Mesenteric fat pad (tissue), 1 donor: ENCODE data around the gene MOSPD2. TPM values are rescaled to one million over a fixed set of nuclear protein-coding genes. Genes with fewer than 3 reads are reported as not detected.

Source experiments
- DNase-seq: peaks from one replicate; pipeline ENCODE4 v3.0.0-alpha.2; 2020; ENCODE audit warnings: low spot score
- long read RNA-seq: library from polyadenylated mRNA; unstranded; transcript quantifications from one replicate; pipeline ENCODE4 v2.0.0, GENCODE V29; 2020
- total RNA-seq: library from RNA; stranded (reverse); fragmentation: NEBNext Ultra II Directional; extraction: Animal tissue kit (Norgen Biotek cat#: 25700); gene quantifications from one replicate; pipeline ENCODE4 v1.2.1, GENCODE V29; 2021
- donor health status: DM: yes; HTN: yes; CAD: no.

The MOSPD2 gene
- 14.7 TPM for total RNA-seq
- long read RNA-seq, full-length matches to known transcripts: 27 of 34 reads
- long read RNA-seq, partial matches to known transcripts: 4 of 34 reads
- long read RNA-seq, other reads (novel, unspliced or antisense): 3 of 34 reads

DNA sequence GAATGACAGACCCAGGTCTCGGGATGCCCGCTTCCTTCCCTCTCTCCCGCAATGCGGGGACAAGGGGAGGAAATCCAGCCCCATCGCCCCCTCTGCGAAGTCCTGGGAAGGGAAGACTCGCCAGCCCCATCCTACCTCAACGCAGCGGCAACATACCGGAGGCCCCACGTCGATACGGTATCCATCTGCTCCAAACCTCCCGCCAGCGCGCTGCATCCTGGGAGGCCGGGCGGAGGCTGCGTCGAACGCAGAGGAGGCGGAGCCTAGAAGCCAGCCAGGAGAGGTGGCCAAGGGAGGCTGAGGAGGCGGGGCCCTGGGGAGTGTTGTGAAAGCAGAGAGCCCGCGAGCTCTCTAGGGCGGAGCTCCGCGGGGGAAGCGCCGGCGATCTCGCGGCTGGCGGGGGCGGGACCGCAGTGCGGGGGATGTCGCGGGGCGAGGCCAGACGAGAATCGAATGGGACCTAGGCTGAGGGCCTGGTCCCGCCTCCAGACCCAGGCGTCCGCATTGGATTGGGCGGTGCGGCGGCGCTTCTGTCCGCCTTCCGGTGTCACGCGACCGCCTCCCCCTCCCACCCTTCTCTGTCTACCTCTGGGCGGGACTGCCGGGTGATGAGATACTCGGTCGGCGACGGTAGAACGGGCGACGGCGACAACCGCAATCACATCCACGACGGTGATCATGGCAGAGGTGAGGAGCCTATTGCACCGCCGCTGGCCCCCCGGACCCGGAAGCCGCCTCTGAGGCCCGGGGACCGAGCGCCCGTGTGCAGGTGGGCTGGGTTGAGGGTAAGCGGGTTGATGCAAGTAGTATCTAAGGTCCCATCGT, at the start of gene MOSPD2, which contains the start of gene FANCB:
Gene MOSPD2 (plus strand): TSS at position 571 of the 825 bp plus-strand sequence. CDS start 108 bp downstream, at position 679.
Gene FANCB (minus strand): TSS at position 219 of the 825 bp plus-strand sequence. CDS start 7,559 bp downstream, outside the sequence.
- DNase-seq: peak; percentile 96

DNA sequence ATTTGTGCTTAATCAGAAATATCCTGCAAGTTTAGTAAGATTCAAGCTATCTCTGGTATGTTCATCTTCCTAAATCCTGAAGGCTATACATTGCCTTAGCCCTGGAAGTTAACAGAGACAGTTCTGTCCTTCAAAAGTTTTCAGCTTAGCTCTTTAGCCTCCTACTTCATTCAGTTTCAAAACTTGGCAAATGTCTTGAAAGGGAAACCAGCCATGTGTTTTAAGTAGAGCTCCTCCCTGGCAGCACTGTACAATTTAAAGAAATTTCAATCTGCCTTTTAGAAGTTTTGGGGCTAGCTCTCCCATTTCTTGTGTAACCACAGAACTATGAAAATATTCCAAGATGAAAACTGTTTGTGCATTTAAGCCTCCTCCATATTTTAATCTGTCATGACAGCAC, 47.4 kb upstream of the MOSPD2 start:
- DNase-seq: no peak

DNA sequence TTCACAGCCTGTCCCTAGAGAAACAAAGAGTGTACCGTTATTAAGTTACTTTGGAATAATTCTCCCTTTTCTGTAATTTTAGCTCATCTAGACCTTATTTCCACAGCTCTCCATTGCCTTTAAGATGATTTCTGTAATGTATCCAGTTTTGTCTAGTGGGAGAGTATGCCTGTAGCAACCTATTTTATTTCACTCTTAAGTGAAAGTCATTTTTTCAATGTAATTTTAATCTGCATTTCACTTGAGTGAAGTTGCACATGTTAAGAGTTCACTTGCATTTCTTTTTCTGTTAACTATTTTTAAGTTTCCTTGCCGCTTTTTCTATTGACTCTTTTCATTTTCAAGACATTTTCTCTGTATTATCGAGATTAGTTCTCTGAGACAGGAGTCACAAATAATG, 46.9 kb upstream of the MOSPD2 start:
- no peak for DNase-seq

DNA sequence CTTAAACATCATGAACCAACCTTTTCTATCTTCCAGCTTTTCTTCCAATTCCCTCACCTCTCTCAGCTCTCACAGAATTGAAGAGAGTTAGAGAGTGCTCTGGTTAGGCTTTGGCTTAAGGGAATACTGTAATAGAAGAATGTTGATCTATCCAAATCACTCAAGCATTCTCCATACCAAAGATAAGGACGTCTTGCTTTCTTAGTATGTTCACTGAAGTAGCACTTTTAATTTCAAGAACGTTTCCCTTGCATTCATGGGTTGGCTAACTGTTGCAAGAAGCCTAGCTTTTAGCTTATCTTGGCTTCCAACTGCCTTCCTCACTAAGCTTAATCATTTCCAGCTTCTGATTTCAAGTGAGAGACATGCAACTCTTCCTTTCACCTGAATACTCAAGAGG, 43.6 kb upstream of the MOSPD2 start:
- DNase-seq: no peak

DNA sequence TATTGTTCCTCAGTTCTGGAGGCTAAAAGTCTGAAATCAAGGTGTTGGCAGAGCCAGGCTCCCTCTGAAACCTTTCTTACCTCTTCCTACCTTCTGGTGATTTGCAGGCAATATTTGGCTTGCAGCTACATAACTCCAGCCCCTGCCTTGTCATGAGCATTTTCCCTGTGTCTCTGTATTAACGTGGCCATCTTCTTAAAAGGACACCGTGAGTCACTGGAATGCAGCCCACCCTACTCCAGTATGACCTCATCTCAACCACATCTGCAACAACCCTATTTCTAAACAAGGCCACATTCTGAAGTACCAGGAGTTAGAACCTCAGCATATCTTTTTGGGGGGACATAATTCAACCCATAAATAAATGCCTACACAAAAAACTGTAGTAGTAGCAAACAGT, 41.1 kb upstream of the MOSPD2 start:
- DNase-seq: no peak

DNA sequence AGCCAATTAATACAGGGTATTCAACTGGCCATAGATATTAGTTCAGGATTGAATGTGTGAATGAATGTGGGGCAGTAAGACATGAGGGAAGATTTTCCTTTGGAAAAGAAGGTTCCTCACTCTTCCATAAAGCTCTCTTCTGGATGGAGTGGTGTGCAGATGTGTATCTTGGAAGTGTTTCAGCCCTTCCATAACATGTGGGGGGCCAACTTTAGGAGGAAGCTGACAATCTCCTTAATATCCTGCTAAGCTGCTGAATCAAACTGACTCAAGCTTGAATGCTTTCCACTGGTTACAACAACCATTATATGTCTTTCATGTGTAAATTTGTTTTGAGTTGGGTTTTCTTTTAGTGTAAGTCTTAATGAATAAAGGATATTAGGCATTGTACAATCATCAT, 40.6 kb upstream of the MOSPD2 start:
- no peak for DNase-seq

DNA sequence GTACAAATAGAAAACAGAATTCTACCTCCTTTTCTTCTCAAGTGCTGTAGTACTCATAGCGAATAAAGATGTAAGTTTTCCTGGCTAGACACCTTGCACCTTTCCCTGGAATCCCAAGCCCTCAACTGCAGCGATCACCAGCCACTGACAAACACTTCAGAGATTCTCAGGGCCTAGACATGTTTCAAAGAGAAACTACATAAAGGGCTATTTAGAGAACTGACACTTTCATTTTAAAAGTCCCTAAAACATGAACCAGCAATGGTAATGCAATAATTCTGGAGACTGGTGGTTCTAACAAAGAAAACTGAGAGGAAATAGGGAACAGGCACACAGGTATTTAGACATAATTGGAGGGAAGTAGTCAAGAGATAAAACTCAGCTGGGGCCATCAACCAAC, 36.1 kb upstream of the MOSPD2 start:
- no peak for DNase-seq

DNA sequence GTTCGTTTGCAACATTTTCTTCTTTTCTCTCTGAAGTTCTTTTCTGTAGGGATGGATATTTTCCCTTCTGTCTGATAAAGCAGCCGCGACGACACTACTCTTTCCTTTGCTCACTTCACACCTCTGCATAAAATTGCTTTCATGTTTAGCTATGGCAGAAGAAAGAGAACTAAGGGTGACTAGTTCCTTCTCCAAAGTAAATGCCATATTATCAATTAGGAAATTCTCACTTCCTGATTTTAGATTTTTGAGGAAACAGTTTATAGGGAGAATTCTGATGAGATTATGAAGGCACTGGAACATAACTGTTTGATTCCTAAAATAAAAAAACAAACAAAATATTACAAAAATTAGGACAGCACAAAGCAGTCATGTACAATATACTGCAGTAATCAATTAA, 29.6 kb upstream of the MOSPD2 start:
- DNase-seq: no peak

DNA sequence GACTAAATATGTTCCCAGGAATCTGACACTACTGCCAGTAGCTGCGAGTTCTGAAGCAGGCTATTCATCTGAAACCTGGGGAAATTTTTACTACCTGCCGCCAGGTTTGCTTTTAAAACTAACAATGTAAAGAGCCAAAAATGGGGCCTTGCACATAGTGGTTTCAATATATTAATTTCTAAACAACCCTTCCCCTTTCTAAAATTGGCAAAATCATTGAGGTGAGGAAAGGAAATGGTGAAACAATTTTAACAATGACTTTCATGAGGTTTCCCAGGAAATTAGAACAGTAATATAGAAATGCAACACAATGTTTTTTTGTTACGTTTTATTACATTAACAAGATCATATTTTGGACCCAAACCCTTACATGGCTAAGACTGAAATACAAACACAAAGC, 21.7 kb upstream of the MOSPD2 start:
- DNase-seq: no peak

DNA sequence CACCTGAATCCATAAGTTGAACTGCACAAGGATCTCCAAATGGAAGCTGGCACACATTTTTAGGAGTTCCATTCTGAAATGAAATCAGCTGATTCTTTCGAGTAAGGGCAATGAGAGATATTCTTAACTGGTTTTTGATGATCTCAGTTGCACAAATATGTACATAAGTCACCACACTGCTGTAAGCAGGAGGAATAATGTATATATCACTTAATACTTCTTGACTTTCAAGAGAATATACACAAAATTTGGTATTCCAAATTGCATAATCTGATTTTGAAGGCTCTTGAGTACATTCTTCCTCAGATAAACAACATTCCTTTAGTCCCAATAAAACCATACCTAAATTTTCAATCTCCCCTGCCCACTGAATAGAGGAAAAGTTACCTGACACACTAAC, 8.6 kb upstream of the MOSPD2 start:
- DNase-seq: no peak

DNA sequence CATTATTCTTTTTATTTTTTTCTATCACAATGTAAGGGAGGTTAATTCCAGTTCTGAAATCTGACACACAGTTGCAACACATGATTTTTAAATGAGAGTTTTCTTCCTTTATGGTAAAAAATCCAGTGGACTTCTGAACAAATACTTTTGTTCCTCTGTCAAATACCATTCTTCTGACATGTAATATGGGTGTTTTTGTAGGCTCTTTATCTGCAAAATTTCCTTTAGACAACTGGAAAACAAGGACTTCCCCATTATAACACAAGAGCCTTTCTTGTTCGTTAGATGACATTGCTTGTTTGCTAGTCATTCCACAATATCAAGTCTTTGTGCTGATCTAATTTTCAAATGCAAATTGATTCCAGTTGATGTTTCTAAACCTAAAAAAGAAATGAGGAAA, 8.0 kb upstream of the MOSPD2 start:
- DNase-seq: no peak

DNA sequence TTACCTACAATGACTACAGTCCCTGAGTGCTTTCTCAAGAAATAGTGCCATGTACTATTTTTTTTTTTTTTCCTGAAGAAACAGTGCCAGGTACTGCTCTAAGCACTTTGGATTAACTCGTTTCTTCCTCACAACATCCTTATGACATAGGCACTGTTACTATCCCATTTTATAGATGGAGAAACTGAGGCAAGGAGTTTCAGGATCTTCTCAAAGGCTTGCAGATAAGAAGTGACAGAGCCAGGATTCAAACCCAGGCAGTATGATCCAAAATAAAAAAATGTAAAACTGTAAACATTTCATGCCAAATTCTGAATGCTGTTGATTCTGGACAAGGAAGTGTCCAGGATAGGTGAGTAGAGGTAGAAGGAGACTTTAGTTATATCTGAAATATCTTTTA, 1.5 kb upstream of the MOSPD2 start:
- DNase-seq: no peak

DNA sequence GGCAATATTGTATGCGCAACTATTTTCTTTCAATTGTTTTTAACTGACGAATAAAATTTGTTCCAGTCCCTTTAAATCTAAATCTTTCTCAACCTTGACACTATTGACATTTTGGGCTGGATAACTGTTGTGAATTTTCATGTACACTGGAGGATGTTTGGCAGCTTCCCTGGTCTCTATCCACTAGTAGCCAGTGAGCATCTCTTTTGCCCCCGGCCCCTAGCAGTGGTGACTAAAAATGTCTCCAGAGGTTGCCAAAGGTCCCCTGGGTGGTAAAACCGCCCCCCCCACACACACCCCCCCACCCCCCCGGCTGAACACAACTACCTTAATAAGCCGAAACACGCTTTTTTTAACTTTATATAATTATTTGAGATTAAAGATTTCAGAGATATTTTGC, 866 bp upstream of the MOSPD2 start:
- no peak for DNase-seq

DNA sequence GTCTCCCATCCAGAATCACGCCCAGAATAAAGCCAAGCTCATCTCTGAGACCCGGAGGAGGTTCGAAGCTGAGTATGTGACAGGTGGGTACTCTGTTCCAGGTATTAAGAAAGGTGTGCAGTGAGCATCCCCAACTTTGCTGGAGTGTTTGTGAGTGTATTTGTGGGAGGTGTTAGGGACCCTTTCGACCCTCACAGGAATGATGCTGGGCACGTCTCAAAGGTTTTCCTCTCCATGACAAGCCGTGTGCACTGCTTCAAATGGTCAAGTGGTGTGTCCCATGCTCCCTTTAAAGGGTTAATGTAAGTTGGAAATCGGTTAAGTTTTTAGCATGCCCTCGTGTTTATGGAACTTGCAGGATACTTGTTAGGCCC, 442 bp downstream of the MOSPD2 start:
- no peak for DNase-seq

DNA sequence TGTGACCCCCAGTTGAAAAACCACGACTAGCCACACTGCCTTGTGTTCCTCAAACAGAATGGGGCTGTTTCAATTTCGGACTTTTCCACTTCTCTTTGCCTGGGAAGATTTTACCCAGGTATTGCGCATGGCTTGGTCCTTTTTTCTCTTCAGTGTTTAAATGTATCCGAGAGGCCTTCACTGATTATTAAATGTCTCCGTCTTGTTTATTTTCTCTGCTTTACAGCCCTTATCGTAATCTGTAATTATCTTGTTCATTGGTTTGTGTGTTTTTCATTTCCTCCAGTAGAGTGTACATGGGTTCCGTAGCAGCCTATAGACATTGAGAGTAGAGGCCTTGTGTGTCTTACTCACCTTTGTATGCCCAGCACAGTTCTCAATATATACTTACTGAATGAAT, 2.4 kb downstream of the MOSPD2 start:
- no peak for DNase-seq

DNA sequence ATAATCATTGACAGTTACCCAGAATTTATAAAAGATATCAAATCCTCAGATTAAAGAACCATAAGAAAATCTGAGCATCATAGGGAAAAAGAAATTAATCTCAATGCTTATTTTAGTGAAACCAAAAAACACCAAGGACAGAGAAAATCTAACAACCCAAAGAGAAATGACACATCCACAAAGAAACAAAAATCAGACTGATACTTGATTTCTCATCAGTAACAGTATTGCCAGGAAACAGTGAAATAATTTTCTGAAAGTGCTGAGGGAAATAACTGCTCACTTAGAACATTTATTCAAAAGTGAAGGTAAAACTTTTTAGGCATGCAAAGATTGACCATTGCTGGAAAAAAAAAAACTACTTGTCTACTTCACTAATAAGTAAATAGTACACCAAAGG, 10.6 kb downstream of the MOSPD2 start:
- DNase-seq: no peak

DNA sequence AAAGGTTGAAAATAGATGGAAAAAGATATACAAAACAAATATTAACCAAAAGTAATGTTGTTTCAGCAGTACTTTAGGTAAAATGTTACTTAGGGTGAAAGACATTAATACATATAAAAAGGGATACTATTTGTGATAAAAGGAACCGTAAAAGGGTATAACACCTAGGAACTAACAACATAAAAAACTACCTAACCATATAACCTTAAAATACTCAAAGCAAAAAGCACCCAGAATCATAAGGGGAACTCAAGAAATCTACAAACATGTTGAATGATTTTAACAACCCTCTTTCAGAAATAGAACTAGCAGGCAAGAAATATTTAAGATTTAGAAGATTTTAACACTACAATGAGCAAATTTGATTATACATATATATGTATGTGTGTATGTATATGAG, 11.5 kb downstream of the MOSPD2 start:
- no peak for DNase-seq

DNA sequence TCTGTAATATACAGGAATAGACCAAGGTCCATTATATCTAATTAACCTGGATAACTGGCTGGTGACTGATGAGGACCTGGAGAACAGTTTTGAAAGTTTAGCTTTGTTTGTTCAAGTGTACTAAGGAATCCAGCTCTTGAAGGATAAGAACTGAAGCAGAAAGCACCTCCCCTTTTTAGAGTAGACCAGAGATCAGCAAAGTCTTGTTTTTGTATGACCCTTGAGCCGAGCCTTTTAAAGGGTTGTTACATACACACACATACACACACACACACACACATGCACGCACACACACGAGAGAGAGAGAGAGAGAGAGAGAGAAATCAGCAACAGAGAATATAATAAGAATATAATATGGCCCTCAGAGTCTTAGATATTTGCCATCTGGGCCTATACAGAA, 13.0 kb downstream of the MOSPD2 start:
- no peak for DNase-seq

DNA sequence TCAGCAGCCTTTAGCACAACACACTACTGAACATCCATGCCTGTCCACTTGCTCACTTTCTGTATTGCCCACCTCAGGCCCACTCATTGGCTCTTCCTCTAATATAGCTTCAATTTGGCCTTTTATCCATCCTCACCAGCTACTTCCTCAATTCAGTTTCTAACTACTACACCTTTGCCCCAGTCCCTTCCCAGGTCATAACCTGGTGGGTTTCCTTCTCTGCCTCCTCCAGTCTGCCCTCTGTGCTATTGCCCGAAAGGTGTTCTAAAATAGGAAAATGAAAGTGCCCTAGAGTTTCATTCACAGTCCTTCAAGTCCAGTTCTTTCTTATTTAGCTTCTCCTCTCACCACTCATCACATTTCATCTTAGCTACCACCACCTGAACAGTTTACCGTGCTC, 23.1 kb downstream of the MOSPD2 start:
- DNase-seq: no peak

DNA sequence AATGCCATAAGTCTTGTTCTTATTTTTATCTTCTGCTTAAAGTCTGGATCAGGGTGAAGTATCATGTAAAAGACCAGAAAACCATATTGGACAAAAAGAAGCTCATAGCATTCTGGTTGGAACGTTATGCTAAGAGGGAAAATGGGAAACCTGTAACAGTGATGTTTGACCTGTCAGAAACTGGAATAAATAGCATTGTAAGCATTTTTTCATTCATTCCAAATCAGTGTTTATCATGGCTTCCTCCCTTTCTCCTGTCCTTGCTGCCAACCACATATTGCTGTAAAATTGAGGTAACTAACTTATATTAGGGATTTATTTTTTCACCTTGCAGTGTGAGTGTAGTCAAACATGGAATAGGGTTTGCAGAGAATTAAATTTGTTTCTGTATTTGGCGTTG, 23.8 kb downstream of the MOSPD2 start:
- no peak for DNase-seq

DNA sequence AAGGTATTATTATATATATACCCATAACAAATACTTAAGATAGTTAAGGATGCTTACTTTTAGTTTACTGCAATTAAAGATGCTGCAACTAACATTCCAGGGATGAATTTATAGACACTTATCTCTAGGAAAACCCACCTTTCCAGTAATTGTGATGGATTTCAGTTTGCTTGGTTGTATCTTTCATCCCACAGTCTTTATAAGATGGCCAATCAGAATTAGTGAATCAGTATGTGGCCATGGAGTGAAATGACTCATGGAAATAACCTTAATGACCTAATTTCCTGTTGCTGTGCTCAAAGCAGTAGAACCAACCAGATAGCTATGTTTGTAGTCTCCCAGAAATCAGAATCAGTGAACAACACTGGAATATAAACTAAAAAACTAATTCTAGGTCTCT, 26.4 kb downstream of the MOSPD2 start:
- no peak for DNase-seq

DNA sequence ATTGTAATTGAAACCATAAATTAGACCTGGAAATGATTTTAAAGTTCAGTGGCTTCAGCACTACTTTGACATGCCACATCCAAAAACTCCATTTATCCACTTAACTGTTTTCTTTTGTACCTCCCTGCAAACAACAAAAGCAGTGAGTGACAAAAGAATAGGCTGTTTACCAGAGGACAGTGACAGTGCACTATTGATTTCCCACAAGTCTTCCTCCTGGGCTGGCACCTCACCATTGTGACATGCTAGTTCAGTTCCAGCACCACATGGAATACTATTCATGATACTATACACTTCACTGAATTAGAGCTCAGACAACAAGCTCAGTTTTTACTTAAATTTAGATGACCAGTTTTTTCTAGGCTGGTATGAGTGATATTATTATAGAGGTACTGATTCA, 29.3 kb downstream of the MOSPD2 start:
- DNase-seq: no peak

DNA sequence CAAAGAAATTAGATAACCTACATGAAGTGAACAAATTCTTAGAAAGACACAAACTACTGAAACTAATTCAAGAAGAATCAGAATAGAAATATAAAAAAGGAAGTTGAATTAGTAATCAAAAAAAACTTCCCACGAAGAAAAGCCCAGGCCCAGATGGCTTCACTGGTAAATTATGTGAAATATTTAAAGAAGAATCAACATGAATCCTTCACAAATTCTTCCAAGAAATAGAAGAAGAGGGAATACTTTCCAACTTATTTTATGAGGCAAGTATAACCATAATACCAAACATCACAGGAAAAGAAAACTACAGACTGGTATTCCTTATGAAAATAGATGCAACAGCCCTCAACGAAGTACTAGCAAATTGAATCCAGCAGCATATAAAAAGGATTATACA, 30.7 kb downstream of the MOSPD2 start:
- no peak for DNase-seq
